GM12864 (cell line): ENCODE data around the gene SEMA5B.

Experiments
- DNase-seq: peaks from one replicate; pipeline ENCODE4 v3.0.0-alpha.2; 2011; ENCODE audit warnings: low read depth
- H3K4me3 ChIP-seq: 2 replicates; pipeline ENCODE4 v1.5.1; 2011; ENCODE audit warnings: mild to moderate bottlenecking, low read depth, low read length, control low read depth
- CTCF ChIP-seq: IDR thresholded peaks from 2 replicates; pipeline ENCODE4 v1.5.1; 2011; ENCODE audit warnings: low read depth, mild to moderate bottlenecking, moderate library complexity, low read length, control low read depth, inconsistent platforms; ENCODE audit errors: missing control alignments

SEMA5B gene

GRCh38 chr3:122917412-122917811 is 110.2 kb downstream of the SEMA5B start:
- H3K4me3 ChIP-seq: no peak overlapping the region
- TF ChIP-seq CTCF: no peak

GRCh38 chr3:122916580-122916979 is 111.0 kb downstream of the SEMA5B start:
- no peak overlapping the region for H3K4me3 ChIP-seq
- DNase-seq: no peak
- TF ChIP-seq CTCF: no peak

More at GRCh38 chr3:122917412-122917811, 110.2 kb downstream of the SEMA5B start:
- DNase-seq: no peak

DNA sequence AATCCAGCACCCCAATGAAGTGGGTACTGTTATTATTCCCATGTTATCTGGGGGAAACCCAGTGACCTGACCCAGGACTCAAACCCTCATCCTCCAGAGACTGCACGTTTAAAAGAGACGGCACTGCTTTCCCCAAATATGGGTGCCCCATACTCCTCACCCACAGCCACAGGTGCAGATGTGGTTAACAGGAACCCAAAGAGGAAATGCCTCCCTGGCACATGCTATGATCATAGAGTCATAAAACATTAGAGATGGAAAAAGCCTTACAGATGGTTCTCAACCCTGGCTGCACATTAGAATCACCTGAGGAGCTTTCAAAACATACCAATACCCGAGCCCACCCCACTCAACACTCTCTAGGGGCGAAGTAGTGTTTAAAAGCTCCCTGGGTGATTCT is 111.5 kb downstream of the SEMA5B start:
- no peak for DNase-seq
- TF ChIP-seq CTCF: no peak
- no peak overlapping the region for H3K4me3 ChIP-seq

DNA sequence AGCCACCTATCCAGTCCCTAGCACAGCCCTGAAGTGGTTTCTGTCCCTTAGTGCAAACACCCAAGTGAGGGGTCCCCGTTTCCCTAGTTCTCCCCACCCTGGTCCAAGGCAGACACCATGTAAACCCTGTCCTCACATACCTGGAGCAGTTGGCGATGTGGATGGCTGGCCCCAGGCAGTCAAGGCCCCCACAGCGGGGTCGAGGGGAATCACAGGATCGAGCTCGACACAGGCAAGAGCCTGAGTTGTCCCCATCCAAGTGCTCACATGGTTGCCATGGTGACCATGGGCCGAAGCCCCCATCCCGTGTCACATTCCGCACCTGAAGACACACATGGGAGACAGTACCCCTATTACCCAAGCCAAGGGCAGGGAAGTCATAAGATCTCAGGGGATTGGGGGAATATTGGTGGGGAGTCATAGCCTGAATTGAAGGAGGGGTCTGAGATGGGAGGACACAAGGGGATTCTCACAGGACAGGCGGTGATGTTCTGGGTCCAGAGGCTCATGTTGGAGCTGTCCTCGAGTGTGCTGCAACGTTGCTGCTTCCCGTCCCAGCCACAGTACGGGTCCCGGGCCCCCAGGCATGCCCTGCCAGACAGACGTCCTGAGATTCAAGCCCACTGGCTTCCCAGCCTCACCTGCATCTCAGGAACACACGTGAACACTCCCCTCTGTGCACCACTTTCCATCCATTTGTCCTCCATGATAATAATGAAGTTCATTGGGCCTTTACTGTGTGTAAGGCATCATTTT is 112.1 kb downstream of the SEMA5B start:
- H3K4me3 ChIP-seq: no peak overlapping the region
- no peak for TF ChIP-seq CTCF

DNA sequence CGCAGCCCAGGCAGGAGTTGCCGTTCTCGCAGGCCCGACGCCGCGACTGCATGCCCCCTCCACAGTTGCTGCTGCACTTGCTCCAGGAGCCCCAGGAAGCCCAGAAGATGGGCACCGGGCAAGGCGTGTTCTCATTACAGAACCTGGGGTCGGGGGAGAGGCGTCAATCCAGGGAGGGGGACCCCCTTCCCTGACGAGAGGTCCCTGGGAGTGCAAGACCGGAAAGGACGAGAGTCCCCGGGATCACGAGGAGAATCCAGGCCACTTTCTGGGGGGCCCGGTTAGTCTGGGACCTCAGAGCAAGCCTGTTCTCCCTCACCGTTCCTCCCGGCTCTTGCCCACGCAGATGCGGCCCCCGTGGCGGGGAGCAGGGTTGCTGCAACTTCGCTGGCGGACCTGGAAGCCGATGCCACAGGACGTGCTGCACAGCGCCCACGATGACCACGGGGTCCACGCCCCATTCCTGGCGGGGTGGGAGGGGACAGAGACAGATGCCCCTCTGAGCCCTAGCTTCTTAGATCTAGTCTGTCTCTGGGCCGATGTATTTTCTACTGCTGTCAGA is 113.9 kb downstream of the SEMA5B start:
- DNase-seq: no peak
- no peak overlapping the region for H3K4me3 ChIP-seq
- TF ChIP-seq CTCF: no peak

More for the DNA sequence above, 112.1 kb downstream of the SEMA5B start:
- no peak for DNase-seq

DNA sequence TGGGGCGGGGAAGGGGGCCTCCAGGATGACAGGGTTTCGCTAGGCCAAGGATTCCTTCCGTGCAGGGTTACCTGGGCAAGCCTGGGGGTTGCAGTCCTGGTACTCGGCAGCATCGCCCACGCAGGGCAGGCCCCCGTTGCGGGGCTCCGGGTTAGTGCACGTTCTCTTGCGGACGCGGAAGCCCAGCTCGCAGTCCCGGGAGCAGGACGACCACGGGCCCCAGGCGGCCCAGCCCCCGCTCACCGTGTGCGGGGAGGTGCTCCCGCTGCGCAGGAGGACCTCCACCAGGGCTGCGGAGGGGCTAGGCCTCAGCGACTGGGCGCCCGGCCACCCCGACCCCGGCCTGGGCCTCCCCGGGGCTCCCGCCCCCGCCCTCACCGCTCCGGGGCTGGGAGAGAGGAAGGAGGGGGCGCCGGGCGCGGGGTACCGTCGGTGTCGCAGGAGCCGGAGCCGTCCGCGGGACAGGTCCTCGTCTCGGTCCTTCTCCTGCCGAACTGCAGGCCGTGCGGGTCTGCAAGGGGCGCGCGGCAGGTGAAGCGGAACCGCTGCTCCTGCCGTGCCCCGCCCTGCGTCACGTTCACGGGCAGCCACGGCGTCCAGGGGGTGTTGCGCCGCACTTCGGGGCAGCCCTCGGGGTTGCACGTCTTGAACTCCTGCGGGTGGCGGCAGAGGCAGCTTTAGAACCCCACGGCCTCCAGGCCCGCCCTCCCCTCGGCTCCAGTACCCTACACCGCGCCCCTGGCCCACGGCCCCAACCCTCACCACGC is 114.6 kb downstream of the SEMA5B start:
- TF ChIP-seq CTCF: no peak
- DNase-seq: no peak
- no peak overlapping the region for H3K4me3 ChIP-seq
